B cell (primary cell): Measurements from ENCODE around the gene STK16. TPM values are rescaled to one million over a fixed set of nuclear protein-coding genes. Genes with fewer than 3 reads are reported as not detected.

ENCODE experiments used
- ATAC-seq: fragments of 200-7000 bp; cut with Tn5 transposase; one replicate; pipeline ENCODE4 v1.10.0; 2021; ENCODE audit warnings: low read depth, mild to moderate bottlenecking, moderate number of reproducible peaks, moderate library complexity
- CTCF ChIA-PET: fragments of 350-600 bp; sonication (Branson Sonifier 250); formaldehyde crosslinking; loops from one replicate; lab custom pipeline; 2021; ENCODE audit warnings: antibody characterized with exemption, inconsistent platforms; lab: Charles Lee
- POLR2A ChIA-PET: fragments of 350-600 bp; sonication (Branson Sonifier 250); formaldehyde crosslinking; loops from one replicate; lab custom pipeline; 2021; ENCODE audit warnings: antibody characterized with exemption; lab: Charles Lee
- DNase-seq: peaks from one replicate; pipeline ENCODE4 v3.0.0; 2013
- H2AFZ ChIP-seq: 2 replicates; pipeline ENCODE4 v1.6.1; 2012; ENCODE audit warnings: mild to moderate bottlenecking, low read depth, low read length; ENCODE audit not compliant: insufficient read depth, poor library complexity, severe bottlenecking
- H3K27ac ChIP-seq, 2 donors: 1 replicate in 1 of 2; 2 replicates in 1 of 2; pipeline ENCODE4 v1.5.1; 2012 to 2013; ENCODE audit warnings: low read length in 2 of 2, mild to moderate bottlenecking in 2 of 2, moderate library complexity in 1 of 2
- H3K27me3 ChIP-seq, 4 experiments: fragments of 200-600 bp in 1 of 4; sonication (generic) in 1 of 4; replicated peaks in 1 of 4; 1 replicate in 2 of 4; 2 replicates in 2 of 4; pipeline versions ENCODE4 v1.6.1 to v1.7.0; 2013 to 2016; ENCODE audit warnings: low read length in 3 of 4, mild to moderate bottlenecking in 2 of 4, mixed read lengths in 1 of 4, moderate library complexity in 1 of 4; ENCODE audit not compliant: insufficient read depth in 4 of 4, control insufficient read depth in 3 of 4; ENCODE audit errors: control extremely low read depth in 1 of 4
- H3K36me3 ChIP-seq, 2 experiments: replicated peaks in 1 of 2; 1 replicate in 1 of 2; 2 replicates in 1 of 2; pipeline versions ENCODE4 v1.6.1 to v1.7.1; 2013; ENCODE audit warnings: low read length in 1 of 2; ENCODE audit not compliant: insufficient read depth in 2 of 2, control insufficient read depth in 1 of 2; ENCODE audit errors: control extremely low read depth in 1 of 2, extremely low read depth in 1 of 2
- H3K4me1 ChIP-seq, 2 donors: fragments of 200-600 bp in 1 of 2; sonication (generic) in 1 of 2; 1 replicate in 1 of 2; 2 replicates in 1 of 2; pipeline versions ENCODE4 v1.5.1 to v1.6.1; 2013 to 2017; ENCODE audit warnings: low read length in 2 of 2; ENCODE audit not compliant: control insufficient read depth in 2 of 2, insufficient read depth in 2 of 2
- H3K4me2 ChIP-seq: replicated peaks from 2 replicates; pipeline ENCODE3; 2012; ENCODE audit warnings: mild to moderate bottlenecking, low read depth, low read length; ENCODE audit not compliant: poor library complexity, severe bottlenecking
- H3K4me3 ChIP-seq, 5 experiments: fragments of 200-600 bp in 1 of 5; sonication (generic) in 1 of 5; 1 replicate in 3 of 5; 2 replicates in 2 of 5; pipeline versions ENCODE4 v1.5.1 to v1.7.0; 2011 to 2016; ENCODE audit warnings: low read length in 4 of 5, mild to moderate bottlenecking in 4 of 5, low read depth in 2 of 5, control low read depth in 1 of 5, moderate library complexity in 1 of 5; ENCODE audit not compliant: insufficient read depth in 1 of 5; ENCODE audit errors: control extremely low read depth in 1 of 5, extremely low read depth in 1 of 5
- H3K79me2 ChIP-seq: fragments of 200-600 bp; sonication (generic); one replicate; pipeline ENCODE4 v1.6.0; 2016; ENCODE audit warnings: low read length; ENCODE audit not compliant: control insufficient read depth, insufficient read depth
- H3K9ac ChIP-seq: fragments of 200-600 bp; sonication (generic); 2 replicates; pipeline ENCODE4 v1.6.1; 2017; ENCODE audit warnings: mild to moderate bottlenecking, low read length, moderate library complexity
- H3K9me3 ChIP-seq, 3 donors: one replicate each; pipeline versions ENCODE4 v1.6.1 to v1.7.1; 2013; ENCODE audit warnings: low read length in 2 of 3; ENCODE audit not compliant: control insufficient read depth in 2 of 3, insufficient read depth in 1 of 3; ENCODE audit errors: control extremely low read depth in 1 of 3
- H4K20me1 ChIP-seq: 2 replicates; pipeline ENCODE4 v1.6.0; 2012; ENCODE audit warnings: mild to moderate bottlenecking, low read length; ENCODE audit not compliant: insufficient read depth, control insufficient read depth, poor library complexity, severe bottlenecking
- H3K27ac Mint-ChIP-seq: one replicate; pipeline ENCODE4 v1.8.0; 2021; ENCODE audit warnings: mixed read lengths
- H3K27me3 Mint-ChIP-seq: one replicate; pipeline ENCODE4 v1.8.0; 2021; ENCODE audit warnings: mixed read lengths
- H3K4me1 Mint-ChIP-seq: one replicate; pipeline ENCODE4 v1.8.0; 2021; ENCODE audit warnings: mixed read lengths
- H3K4me3 Mint-ChIP-seq: one replicate; pipeline ENCODE4 v1.8.0; 2021; ENCODE audit warnings: mixed read lengths
- H3K9me3 Mint-ChIP-seq: one replicate; pipeline ENCODE4 v1.8.0; 2022; ENCODE audit warnings: mixed read lengths; ENCODE audit not compliant: insufficient read depth
- CTCF ChIP-seq: fragments of 200-600 bp; IDR thresholded peaks from one replicate; pipeline ENCODE4 v1.8.0; 2022; ENCODE audit warnings: antibody characterized with exemption, mild to moderate bottlenecking
- EZH2 ChIP-seq: IDR thresholded peaks from 2 replicates; pipeline ENCODE4 v1.6.1; 2012; ENCODE audit warnings: borderline replicate concordance, low read depth, mild to moderate bottlenecking, moderate library complexity, low read length; ENCODE audit not compliant: insufficient read depth, poor library complexity, severe bottlenecking
- WGBS: methylation state at CpG from one replicate; pipeline ENCODE4 v1.1.5; 2013; ENCODE audit warnings: missing lambda C conversion rate; ENCODE audit not compliant: insufficient coverage; 5-methylcytosine and 5-hydroxymethylcytosine counted together
- intact Hi-C: fragments of 100-400 bp; cut with micrococcal nuclease; formaldehyde crosslinking; loops from one replicate; pipeline ENCODE4 v1.10.0; 2022
- polyA plus RNA-seq: library from polyadenylated mRNA; depleted of rRNA; stranded (reverse); fragments of >200 nt; gene quantifications from 2 replicates; pipeline ENCODE4 v1.2.3, GENCODE V29; 2012
- total RNA-seq, 2 donors: library from RNA; stranded (reverse); fragments of 120-200 nt in 1 of 2; gene quantifications; 1 replicate in 1 of 2; 2 replicates in 1 of 2; pipeline versions ENCODE4 v1.2.3 to v1.2.4, GENCODE V29; 2013 to 2022

Gene STK16
- total and polyA plus RNA-seq, 2 donors (not counting 1 experiment from before 2014, with no cell fraction given) = 29.0 to 60.1 TPM

GRCh38 chr2:219291910-219292490, 46.7 kb downstream of the STK16 start:
- Histone ChIP-seq H3K4me3 (no peak overlapping the region), H2AFZ (no peak overlapping the region), H3K4me1 (peaks cover 10 to 13% of the 10 kb centered on the region in 2 donors), H3K9me3 (no peaks in the 10 kb centered on the region), H4K20me1 (no peaks in the 10 kb centered on the region), H3K9ac (no peak overlapping the region), H3K79me2 (no peaks in the 10 kb centered on the region), H3K36me3 (no peaks in the 10 kb centered on the region), H3K27ac (no peak overlapping the region), H3K4me2 (no peak overlapping the region), H3K27me3 (no peaks in the 10 kb centered on the region)
- intact Hi-C loops = no loop called here
- CTCF ChIA-PET = interaction anchor here (0.5 to 10.3 kb wide), 10 partner anchors 8 to 234 kb away, joined by 3 to 239 read pairs (median 5); partner anchors contain the start of genes ANKZF1, ATG9A, CNPPD1 and DNAJB2
- Mint-ChIP-seq H3K9me3 (no peaks in the 10 kb centered on the region), H3K4me3 (no peak overlapping the region), H3K27me3 (no peaks in the 10 kb centered on the region), H3K4me1 (peaks cover 16% of the 10 kb centered on the region), H3K27ac (no peak overlapping the region)
- TF ChIP-seq EZH2 (no peak), CTCF (no peak)
- ATAC-seq = no peak
- 89% methylated on average over 4 of the region's 4 CpGs for WGBS
- POLR2A ChIA-PET = interaction anchor here (0.6 kb wide), 1 partner anchor 38 kb away, joined by 3 read pairs; the partner anchor contains the start of gene TUBA4A
- DNase-seq = no peak

GRCh38 chr2:219292616-219293015, 47.3 kb downstream of the STK16 start:
- TF ChIP-seq EZH2 (no peak), CTCF (no peak)
- no peak overlapping the region for H3K4me3 ChIP-seq
- Mint-ChIP-seq H3K4me3 (peak overlapping the region; percentile 16), H3K4me1 (peaks cover 16% of the 10 kb centered on the region), H3K27me3 (no peaks in the 10 kb centered on the region), H3K27ac (no peak overlapping the region), H3K9me3 (no peaks in the 10 kb centered on the region)
- H3K27me3 ChIP-seq = no peaks in the 10 kb centered on the region
- no peak overlapping the region for H3K9ac ChIP-seq
- CTCF ChIA-PET = interaction anchor here (0.9 to 10.3 kb wide), 11 partner anchors 7 to 129 kb away, joined by 3 to 239 read pairs (median 4); partner anchors contain the start of genes ANKZF1, ATG9A, CNPPD1 and DNAJB2
- H3K4me1 ChIP-seq = peaks cover 10 to 13% of the 10 kb centered on the region in 2 donors
- H3K79me2 ChIP-seq = no peaks in the 10 kb centered on the region
- no peaks in the 10 kb centered on the region for H4K20me1 ChIP-seq
- H2AFZ ChIP-seq = no peak overlapping the region
- 88% methylated on average over 3 of the region's 9 CpGs for WGBS
- POLR2A ChIA-PET = interaction anchor here (3.7 kb wide), 1 partner anchor 13 kb away, joined by 42 read pairs; the partner anchor contains the start of gene DNAJB2
- intact Hi-C loops = no loop called here
- H3K27ac ChIP-seq = no peak overlapping the region
- H3K36me3 ChIP-seq = no peaks in the 10 kb centered on the region
- DNase-seq (no peak), ATAC-seq (no peak)
- no peak overlapping the region for H3K4me2 ChIP-seq
- H3K9me3 ChIP-seq = no peaks in the 10 kb centered on the region
